Subcutaneous adipose tissue (tissue), 4 donors: ENCODE data around the gene CD84. TPM values are rescaled to one million over a fixed set of nuclear protein-coding genes. Genes with fewer than 3 reads are reported as not detected.

ENCODE experiments used
- total RNA-seq, 4 donors: library from RNA; depleted of rRNA; stranded (reverse); fragments of >200 nt; gene quantifications; one replicate each; pipeline ENCODE4 v1.1.0, GENCODE V29; 2016
- TF ChIP-seq, protein P1 (sequence below): fragments of 450-650 bp; IDR thresholded peaks from one replicate; pipeline ENCODE4 v1.5.1; 2016; ENCODE audit warnings: low read depth, mild to moderate bottlenecking, control low read depth, antibody characterized with exemption, moderate library complexity

CD84 gene
- total RNA-seq, 4 donors from 2014 or later = 9.4 to 67.0 (median 25.7) TPM

DNA sequence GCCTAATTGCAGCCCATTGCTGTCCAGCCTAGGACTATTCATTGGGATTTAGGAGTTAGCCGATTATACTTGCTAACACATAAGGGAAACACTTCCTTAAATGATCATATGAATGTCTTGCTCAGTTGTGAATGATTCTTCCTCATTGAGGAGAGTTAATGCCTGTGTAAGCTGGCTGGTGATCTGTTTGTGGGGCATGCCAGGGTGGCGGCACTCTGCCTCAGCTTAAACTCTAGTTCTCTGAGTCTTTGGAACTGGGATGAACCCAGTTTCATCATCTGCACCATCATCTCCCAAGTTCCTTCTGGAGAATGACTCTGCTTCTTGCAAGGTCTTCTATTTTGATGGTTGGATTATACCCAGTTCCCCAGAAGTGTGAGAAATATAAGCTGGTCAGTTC, 32.4 kb downstream of the CD84 start:
- TF ChIP-seq, protein P1, sequence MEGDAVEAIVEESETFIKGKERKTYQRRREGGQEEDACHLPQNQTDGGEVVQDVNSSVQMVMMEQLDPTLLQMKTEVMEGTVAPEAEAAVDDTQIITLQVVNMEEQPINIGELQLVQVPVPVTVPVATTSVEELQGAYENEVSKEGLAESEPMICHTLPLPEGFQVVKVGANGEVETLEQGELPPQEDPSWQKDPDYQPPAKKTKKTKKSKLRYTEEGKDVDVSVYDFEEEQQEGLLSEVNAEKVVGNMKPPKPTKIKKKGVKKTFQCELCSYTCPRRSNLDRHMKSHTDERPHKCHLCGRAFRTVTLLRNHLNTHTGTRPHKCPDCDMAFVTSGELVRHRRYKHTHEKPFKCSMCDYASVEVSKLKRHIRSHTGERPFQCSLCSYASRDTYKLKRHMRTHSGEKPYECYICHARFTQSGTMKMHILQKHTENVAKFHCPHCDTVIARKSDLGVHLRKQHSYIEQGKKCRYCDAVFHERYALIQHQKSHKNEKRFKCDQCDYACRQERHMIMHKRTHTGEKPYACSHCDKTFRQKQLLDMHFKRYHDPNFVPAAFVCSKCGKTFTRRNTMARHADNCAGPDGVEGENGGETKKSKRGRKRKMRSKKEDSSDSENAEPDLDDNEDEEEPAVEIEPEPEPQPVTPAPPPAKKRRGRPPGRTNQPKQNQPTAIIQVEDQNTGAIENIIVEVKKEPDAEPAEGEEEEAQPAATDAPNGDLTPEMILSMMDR = no peak

- TF ChIP-seq, protein P1 = no peak
These were observed 34.6 kb downstream of the CD84 start for GRCh38 chr1:160544647-160545046.

DNA sequence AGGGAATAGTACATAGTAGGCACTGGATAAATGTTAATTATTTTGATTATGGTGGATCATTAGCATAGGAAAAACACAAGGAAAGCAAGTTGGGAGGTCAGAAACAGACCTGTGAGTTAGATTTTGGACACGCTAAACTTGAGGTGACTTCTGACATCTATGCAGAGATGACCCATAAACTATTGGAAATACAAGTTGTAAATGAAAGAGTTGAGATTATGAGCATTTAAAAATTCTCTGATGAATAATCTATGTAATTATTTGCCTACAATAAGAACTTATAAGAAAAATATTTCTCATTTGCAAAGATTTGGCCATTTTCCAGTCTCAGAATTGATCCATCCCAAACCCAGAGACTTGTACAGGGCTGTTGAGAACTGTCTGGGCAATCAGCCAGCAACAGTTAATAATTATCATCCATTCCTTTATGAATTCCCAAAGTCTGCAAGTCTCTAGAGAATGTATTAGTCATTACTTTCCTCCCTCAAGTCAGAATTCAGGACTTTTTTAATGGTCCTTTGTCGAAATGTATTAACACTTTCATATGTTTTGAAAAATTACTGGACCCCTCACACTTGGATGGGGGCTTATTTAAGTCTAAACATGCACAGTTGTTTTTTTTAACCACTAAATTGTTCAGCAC, 36.9 kb downstream of the CD84 start:
- TF ChIP-seq, protein P1 = no peak

DNA sequence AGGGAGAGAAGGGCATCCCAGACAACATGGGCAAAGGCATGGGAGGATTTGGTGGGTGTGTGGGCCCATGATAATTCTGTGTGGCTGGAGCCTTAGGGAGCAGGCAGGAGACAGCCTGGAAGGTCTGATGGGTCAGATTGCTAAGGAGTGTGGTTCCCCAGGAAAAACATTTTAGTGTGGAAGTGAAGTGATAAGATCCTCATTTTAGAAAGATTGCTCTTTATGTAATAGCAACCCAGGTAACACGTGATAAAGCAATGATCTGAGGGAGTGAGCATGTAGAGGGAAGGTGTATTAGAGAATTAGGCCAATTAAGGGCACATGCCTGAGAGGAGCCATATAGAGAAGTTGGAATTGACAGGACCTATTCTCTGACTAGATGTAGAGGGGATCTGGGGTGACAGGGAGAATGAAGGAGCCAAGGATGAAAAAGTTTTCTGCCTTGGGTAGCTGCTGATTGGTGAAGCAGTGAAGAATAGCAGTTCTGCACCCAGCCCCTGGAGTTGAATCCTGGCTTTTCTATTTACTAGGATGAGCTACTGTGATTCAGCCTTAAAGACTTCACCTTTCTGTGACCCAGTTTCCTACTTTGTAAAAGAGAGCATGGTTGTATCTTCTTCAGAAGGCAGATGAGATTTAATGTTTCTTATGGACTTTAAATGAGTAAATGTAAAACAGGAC, 37.5 kb downstream of the CD84 start:
- TF ChIP-seq, protein P1 = no peak

DNA sequence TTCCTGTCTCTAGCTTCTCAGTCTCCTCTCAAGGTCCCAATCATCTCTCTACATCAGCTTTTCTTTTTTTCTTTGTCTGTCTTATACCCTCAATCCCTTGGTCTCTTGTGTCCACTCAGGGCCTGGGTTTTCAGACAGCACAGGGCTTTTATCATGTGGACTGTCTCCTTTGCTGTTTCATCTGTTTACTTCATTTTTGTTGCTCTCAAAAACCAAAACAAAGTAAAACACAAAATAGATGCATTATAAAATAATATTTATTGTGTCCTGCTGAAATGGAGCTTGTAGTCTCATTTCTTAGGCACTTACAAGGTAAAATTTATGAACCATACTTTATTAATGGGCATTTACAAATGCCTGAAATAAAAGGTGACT, 38.5 kb downstream of the CD84 start:
- TF ChIP-seq, protein P1 = no peak

GRCh38 chr1:160539990-160540858, 39.1 kb downstream of the CD84 start:
- TF ChIP-seq, protein P1 = no peak

DNA sequence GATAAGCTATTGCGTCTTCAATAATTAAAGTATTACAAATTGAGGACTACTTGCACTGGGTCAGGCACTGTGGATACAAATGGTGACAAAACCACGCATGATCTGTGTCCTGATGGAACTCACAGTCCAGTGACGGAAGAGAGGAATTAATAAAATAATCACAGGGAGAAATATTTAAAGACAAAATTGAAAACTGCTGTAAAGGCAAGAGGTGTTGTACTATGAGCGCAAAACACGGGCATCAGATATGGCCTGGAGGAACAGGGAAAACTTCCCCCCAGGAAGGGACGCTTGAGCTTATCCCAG, 39.7 kb downstream of the CD84 start:
- TF ChIP-seq, protein P1 = no peak
